AG09319 (cell line): ENCODE data around the gene PIGL.

Experiments
- DNase-seq: peaks from one replicate; pipeline ENCODE4 v3.0.0-alpha.2; 2010; ENCODE audit warnings: low read depth; ENCODE audit errors: extremely low read depth
- CTCF ChIP-seq: IDR thresholded peaks from 2 replicates; pipeline ENCODE4 v1.5.1; 2011; ENCODE audit warnings: low read depth, mild to moderate bottlenecking, inconsistent platforms, low read length, moderate library complexity

Gene PIGL

DNA sequence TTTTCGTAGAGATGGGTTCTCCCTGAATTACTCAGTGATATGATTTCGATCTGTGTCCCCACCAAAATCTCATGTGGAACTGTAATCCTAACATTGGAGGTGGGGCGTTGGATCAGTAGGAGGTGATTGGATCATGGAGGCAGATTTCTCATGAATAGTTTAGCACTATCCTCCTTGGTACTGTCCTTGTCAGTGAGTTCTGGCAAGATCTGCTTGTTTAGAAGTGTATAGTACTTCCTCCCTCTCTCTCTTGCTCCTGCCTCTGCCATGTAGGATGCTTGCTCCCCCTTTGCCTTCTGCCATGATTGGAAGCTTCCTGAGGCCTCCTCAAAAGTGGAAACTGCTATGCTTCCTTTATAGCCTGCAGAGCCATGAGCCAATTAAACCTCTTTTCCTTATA is 22.9 kb downstream of the PIGL start:
- TF ChIP-seq CTCF, result no peak
- no peak for DNase-seq

- DNase-seq, result no peak
- TF ChIP-seq CTCF, result no peak
These were observed 24.9 kb downstream of the PIGL start for GRCh38 chr17:16241906-16242399.

GRCh38 chr17:16243385-16243784 is 26.4 kb downstream of the PIGL start:
- DNase-seq, result no peak
- no peak for TF ChIP-seq CTCF

DNA sequence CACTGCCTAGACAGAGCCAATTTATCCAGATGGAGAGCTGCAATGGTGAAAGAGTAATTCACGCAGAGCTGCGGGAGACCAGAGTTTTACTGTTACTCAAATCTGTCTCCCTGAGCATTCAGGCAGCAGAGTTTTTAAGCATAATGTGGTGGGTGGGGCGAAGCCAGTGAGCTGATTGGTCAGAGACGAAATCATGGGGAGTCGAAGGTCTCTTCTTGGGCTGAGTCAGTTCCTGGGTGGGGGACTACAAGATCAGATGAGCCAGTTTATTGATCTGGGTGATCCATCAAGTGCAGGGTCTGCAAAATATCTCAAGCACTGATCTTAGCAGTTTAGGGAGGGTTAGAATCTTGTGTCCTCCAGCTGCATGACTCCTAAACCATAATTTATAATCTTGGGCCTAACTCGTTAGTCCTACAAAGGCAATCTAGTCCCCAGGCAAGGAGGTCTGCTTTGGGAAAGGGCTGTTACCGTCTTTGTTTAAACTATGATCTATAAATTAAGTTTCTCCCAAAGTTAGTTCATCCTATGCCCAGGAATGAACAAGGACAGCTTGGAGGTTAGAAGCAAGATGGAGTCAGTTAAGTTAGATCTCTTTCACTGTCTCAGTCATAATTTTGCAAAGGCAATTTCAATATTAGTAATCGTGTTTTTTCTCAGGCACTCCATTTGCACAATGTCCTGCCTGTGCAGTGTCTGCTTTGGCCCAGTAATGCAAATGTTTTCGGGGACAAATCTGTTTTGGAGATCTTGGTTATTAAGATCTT is 27.0 kb downstream of the PIGL start:
- DNase-seq, result no peak
- TF ChIP-seq CTCF, result no peak

GRCh38 chr17:16247586-16247984 is 30.6 kb downstream of the PIGL start:
- no peak for DNase-seq
- no peak for TF ChIP-seq CTCF

GRCh38 chr17:16250635-16251034 is 33.6 kb downstream of the PIGL start:
- peak; percentile 49 for DNase-seq
- no peak for TF ChIP-seq CTCF

GRCh38 chr17:16251043-16251442 is 34.0 kb downstream of the PIGL start:
- no peak for DNase-seq
- TF ChIP-seq CTCF, result no peak
